AG10803 (cell line): ENCODE data around the gene GRIA2.
"Not testable (repeated sequence)": the region's sequence is repeated elsewhere in the genome, so short reads cannot be mapped to it uniquely, and the experiment has no call there.

Experiments
- DNase-seq: peaks from one replicate; pipeline ENCODE4 v3.0.0; 2010; ENCODE audit warnings: low read depth
- H3K4me3 ChIP-seq: 2 replicates; pipeline ENCODE4 v1.5.1; 2011; ENCODE audit warnings: mild to moderate bottlenecking, low read length, control low read depth
- TF ChIP-seq, protein P1 (sequence below): conservative IDR thresholded peaks from 2 replicates; pipeline ENCODE4 v1.5.1; 2011; ENCODE audit warnings: mild to moderate bottlenecking, low read length, control low read depth, inconsistent platforms

The GRIA2 gene

DNA sequence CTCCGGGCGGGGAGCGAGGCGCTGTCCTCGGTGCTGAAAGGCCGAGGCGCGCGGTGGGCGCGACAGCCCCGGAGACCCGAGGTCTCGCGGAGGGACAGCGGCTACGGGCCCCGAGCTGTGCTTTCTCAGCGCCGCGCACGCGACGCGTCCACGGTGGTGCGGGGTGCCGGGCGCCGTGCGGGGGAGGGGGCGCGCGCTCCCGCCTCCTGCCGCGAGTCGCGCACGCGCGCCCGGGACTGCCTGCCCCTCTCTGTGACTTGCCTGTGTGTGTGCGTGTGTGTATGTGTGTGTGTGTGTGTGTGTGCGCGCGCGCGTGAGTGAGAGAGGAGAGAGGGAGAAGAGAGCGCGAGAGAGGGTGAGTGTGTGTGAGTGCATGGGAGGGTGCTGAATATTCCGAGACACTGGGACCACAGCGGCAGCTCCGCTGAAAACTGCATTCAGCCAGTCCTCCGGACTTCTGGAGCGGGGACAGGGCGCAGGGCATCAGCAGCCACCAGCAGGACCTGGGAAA, at the start of gene GRIA2:
Gene GRIA2, plus strand, starts transcription at position 358 of the 511 bp plus-strand sequence. CDS start 315 bp downstream, outside the sequence.
- peak; percentile 33 for DNase-seq
- TF ChIP-seq, protein P1, sequence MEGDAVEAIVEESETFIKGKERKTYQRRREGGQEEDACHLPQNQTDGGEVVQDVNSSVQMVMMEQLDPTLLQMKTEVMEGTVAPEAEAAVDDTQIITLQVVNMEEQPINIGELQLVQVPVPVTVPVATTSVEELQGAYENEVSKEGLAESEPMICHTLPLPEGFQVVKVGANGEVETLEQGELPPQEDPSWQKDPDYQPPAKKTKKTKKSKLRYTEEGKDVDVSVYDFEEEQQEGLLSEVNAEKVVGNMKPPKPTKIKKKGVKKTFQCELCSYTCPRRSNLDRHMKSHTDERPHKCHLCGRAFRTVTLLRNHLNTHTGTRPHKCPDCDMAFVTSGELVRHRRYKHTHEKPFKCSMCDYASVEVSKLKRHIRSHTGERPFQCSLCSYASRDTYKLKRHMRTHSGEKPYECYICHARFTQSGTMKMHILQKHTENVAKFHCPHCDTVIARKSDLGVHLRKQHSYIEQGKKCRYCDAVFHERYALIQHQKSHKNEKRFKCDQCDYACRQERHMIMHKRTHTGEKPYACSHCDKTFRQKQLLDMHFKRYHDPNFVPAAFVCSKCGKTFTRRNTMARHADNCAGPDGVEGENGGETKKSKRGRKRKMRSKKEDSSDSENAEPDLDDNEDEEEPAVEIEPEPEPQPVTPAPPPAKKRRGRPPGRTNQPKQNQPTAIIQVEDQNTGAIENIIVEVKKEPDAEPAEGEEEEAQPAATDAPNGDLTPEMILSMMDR: no peak
- H3K4me3 ChIP-seq: peak within 1 kb of the TSS; percentile 28

- TF ChIP-seq, protein P1: peak; percentile 50
- peak; percentile 22 for DNase-seq
- H3K4me3 ChIP-seq: no peak overlapping the region
Observed at GRCh38 chr4:157172011-157172410, 48.5 kb upstream of the GRIA2 start.

DNA sequence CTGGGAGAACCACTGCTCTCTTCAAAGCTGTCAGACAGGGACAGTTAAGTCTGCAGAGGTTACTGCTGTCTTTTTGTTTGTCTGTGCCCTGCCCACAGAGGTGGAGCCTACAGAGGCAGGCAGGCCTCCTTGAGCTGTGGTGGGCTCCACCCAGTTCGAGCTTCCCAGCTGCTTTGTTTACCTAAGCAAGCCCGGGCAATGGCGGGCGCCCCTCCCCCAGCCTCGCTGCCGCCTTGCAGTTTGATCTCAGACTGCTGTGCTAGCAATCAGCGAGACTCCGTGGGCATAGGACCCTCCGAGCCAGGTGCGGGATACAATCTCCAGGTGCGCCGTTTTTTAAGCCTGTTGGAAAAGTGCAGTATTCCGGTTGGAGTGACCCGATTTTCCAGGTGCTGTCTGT, 40.3 kb upstream of the GRIA2 start:
- H3K4me3 ChIP-seq, DNase-seq: not testable (repeated sequence)

DNA sequence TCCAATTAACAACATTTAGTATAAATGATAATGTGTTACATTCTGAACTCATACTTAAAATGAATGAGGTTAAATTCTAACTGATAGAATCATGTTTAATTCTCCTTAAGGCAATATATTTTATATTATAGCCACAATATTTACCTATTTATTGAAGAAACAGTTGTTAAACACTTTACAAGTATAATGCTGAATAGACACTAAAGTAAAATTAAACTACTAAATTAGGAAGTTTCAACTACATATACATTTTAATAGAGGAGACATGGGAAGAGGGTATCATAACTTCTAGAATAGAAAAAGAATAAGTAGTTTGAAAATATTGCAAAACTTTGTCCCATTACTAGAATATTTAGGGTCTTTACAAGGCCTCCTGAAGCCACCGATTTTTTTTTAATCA, 36.2 kb upstream of the GRIA2 start:
- no peak for DNase-seq
- H3K4me3 ChIP-seq: no peak overlapping the region
- TF ChIP-seq, protein P1: no peak

- H3K4me3 ChIP-seq: no peak overlapping the region
- TF ChIP-seq, protein P1: no peak
- DNase-seq: no peak
Observed at GRCh38 chr4:157185363-157185762, 35.2 kb upstream of the GRIA2 start.

DNA sequence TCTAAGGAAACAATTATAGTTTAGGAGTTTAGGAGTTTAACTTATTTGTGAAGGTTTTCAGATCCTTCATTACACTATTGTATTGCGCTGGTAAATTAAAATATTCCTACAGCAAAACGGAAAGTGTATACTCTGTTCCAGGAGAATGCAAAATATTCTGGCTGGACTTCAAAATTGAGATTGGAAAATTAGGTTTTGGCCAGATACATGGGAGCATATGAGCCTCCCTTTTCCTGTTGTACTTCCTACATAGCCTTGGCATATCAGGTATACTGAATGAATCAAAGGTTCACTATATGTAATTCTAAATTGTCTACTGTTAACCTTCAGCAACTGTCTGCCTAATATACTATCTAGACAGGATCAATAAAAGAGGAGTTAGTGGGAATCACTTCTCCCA, 25.2 kb upstream of the GRIA2 start:
- DNase-seq: no peak
- TF ChIP-seq, protein P1: no peak
- H3K4me3 ChIP-seq: no peak overlapping the region

GRCh38 chr4:157196046-157196445, 24.5 kb upstream of the GRIA2 start:
- no peak for DNase-seq
- TF ChIP-seq, protein P1: no peak
- H3K4me3 ChIP-seq: no peak overlapping the region

DNA sequence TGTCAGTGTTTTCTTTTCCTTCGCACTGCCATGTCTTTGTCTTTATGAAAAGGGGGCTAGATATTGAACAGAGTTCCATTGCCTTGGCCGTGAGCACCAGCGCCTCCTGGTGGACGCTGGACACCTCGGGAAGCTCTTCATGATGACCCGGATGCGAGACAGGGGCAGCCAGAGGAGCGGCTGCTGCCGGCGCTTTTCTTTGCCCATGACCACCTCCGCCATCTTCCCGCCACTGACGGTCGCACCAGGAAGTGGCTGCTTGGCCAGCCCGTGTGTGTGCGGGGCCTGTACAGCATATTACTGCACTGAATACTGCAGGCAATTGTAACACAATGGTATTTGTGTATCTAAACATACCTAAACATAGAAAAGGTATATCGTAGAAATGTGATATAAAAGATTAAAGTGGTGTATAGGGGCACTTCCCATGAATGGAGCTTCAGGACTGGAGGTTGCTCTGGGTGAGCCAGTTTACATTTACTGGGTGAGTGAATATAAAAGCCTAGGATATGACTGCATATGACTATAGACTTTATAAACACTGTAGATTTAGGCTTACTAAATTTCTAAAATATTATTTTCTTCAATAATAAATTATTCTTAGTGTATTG, 15.8 kb upstream of the GRIA2 start:
- H3K4me3 ChIP-seq: no peak overlapping the region
- TF ChIP-seq, protein P1: peak; percentile 49
- peak; percentile 1 for DNase-seq
